A549 (cell line): ENCODE data around the gene PROX1. TPM values are rescaled to one million over a fixed set of nuclear protein-coding genes. Genes with fewer than 3 reads are reported as not detected.
A peak's percentile ranks its signal among the peaks of the same experiment; 100 is the strongest.

Experiments used
- ATAC-seq, 2 experiments: fragments of 200-7000 bp in 1 of 2; fragments of >200 bp in 1 of 2; cut with Nextera tagmentation in 1 of 2; cut with Tn5 transposase in 1 of 2; 3 replicates each; pipeline versions ENCODE4 v1.8.0 to v1.9.1; 2018 to 2020; ENCODE audit warnings: mild to moderate bottlenecking in 1 of 2, moderate library complexity in 1 of 2
- CTCF ChIA-PET: fragments of 300-600 bp; sonication (Branson Sonifier 250); formaldehyde crosslinking; extraction: SDS; loops from one replicate; lab custom pipeline; 2021; ENCODE audit warnings: antibody characterized with exemption, inconsistent platforms; lab: Yijun Ruan, JAX
- POLR2A ChIA-PET: fragments of 350-600 bp; formaldehyde crosslinking; extraction: SDS; loops from one replicate; lab custom pipeline; 2021; ENCODE audit warnings: antibody characterized with exemption, inconsistent platforms; lab: Yijun Ruan, JAX
- DNase-seq, 2 experiments: peaks; one replicate each; pipeline versions ENCODE4 v3.0.0 to v3.0.0-alpha.2; 2011 to 2016; ENCODE audit warnings: low read depth in 1 of 2, low spot score in 1 of 2
- FAIRE-seq: peaks from 2 replicates; lab custom pipeline; 2011; peaks lifted over from hg19 to GRCh38; lab: Jason Lieb, UNC
- H3K27ac ChIP-seq, 2 experiments: fragments of >200 bp; sonication (Bioruptor Twin); formaldehyde crosslinking; 3 replicates each; pipeline ENCODE4 v1.5.1; 2016 to 2017
- H3K4me1 ChIP-seq: fragments of >200 bp; sonication (Bioruptor Twin); formaldehyde crosslinking; 3 replicates; pipeline ENCODE4 v1.6.1; 2016
- H3K4me2 ChIP-seq: fragments of >200 bp; sonication (Bioruptor Twin); formaldehyde crosslinking; 3 replicates; pipeline ENCODE4 v1.6.1; 2016
- H3K4me3 ChIP-seq: fragments of >200 bp; sonication (Bioruptor Twin); formaldehyde crosslinking; 3 replicates; pipeline ENCODE4 v1.5.1; 2016
- H3K9me3 ChIP-seq: fragments of >200 bp; sonication (Bioruptor Twin); formaldehyde crosslinking; 3 replicates; pipeline ENCODE4 v1.6.1; 2016
- ATOH8 ChIP-seq: fragments of 250-450 bp; sonication (Bioruptor Pico); IDR thresholded peaks from 2 replicates; pipeline ENCODE4 v1.5.0; 2020; ENCODE audit warnings: low read depth, mild to moderate bottlenecking, moderate library complexity
- BCL3 ChIP-seq: fragments of >200 bp; sonication (Bioruptor Twin); formaldehyde crosslinking; IDR thresholded peaks from 3 replicates; pipeline ENCODE4 v1.6.1; 2016
- BHLHE40 ChIP-seq: IDR thresholded peaks from 2 replicates; pipeline ENCODE4 v1.6.1; 2012; ENCODE audit warnings: low read depth, low read length, inconsistent platforms
- CTCF ChIP-seq: fragments of >200 bp; sonication (Bioruptor Twin); formaldehyde crosslinking; IDR thresholded peaks from 3 replicates; pipeline ENCODE4 v1.5.1; 2016
- E2F6 ChIP-seq: IDR thresholded peaks from 2 replicates; pipeline ENCODE4 v1.6.1; 2012; ENCODE audit warnings: low read depth, borderline replicate concordance
- ELK1 ChIP-seq: fragments of 150-350 bp; IDR thresholded peaks from 2 replicates; pipeline ENCODE4 v1.6.1; 2014; ENCODE audit warnings: low read depth, mild to moderate bottlenecking, low read length
- EP300 ChIP-seq, 2 experiments: fragments of >200 bp; sonication (Bioruptor Twin); formaldehyde crosslinking; IDR thresholded peaks; 2 replicates in 1 of 2; 3 replicates in 1 of 2; pipeline ENCODE4 v1.6.1; 2016 to 2017
- FOSL2 ChIP-seq, 2 experiments: fragments of 450-650 bp in 1 of 2; fragments of >200 bp in 1 of 2; sonication (Bioruptor Twin) in 1 of 2; formaldehyde crosslinking; IDR thresholded peaks; 2 replicates each; pipeline versions ENCODE4 v1.5.0 to v1.6.1; 2016 to 2020; ENCODE audit warnings: mild to moderate bottlenecking in 1 of 2, moderate library complexity in 1 of 2
- GATA3 ChIP-seq: IDR thresholded peaks from 2 replicates; pipeline ENCODE4 v1.6.1; 2012; ENCODE audit warnings: borderline replicate concordance
- HDAC2 ChIP-seq: fragments of 200-600 bp; sonication (generic); IDR thresholded peaks from 2 replicates; pipeline ENCODE4 v1.6.1; 2016
- HEYL ChIP-seq: fragments of 250-450 bp; sonication (Bioruptor Pico); IDR thresholded peaks from 2 replicates; pipeline ENCODE4 v1.8.0; 2021; ENCODE audit warnings: mild to moderate bottlenecking, moderate library complexity
- HMGXB4 ChIP-seq: fragments of 250-450 bp; sonication (Bioruptor Pico); IDR thresholded peaks from 2 replicates; pipeline ENCODE4 v1.5.0; 2021; ENCODE audit warnings: mild to moderate bottlenecking, moderate library complexity, borderline replicate concordance
- JUN ChIP-seq, 2 experiments: fragments of >200 bp; sonication (Bioruptor Twin); formaldehyde crosslinking; IDR thresholded peaks; 2 replicates in 1 of 2; 3 replicates in 1 of 2; pipeline ENCODE4 v1.6.1; 2016 to 2017
- MAFK ChIP-seq: fragments of 450-650 bp; IDR thresholded peaks from 2 replicates; pipeline ENCODE4 v1.6.1; 2014; ENCODE audit not compliant: partially characterized antibody
- MAX ChIP-seq: IDR thresholded peaks from 2 replicates; pipeline ENCODE4 v1.6.1; 2012
- NFE2L2 ChIP-seq: fragments of 150-350 bp; conservative IDR thresholded peaks from 2 replicates; pipeline ENCODE4 v1.6.1; 2014; ENCODE audit warnings: low read length
- NR3C1 ChIP-seq: fragments of >200 bp; sonication (Bioruptor Twin); formaldehyde crosslinking; IDR thresholded peaks from 3 replicates; pipeline ENCODE4 v1.6.1; 2017
- PHF8 ChIP-seq: fragments of 200-600 bp; sonication (generic); IDR thresholded peaks from 2 replicates; pipeline ENCODE4 v1.6.1; 2016; ENCODE audit warnings: low read depth, mild to moderate bottlenecking, antibody characterized with exemption, moderate library complexity, borderline replicate concordance
- POLR2A ChIP-seq: IDR thresholded peaks from 2 replicates; pipeline ENCODE4 v1.6.1; 2012; ENCODE audit warnings: mild to moderate bottlenecking, low read length
- RAD21 ChIP-seq, 2 experiments: fragments of >200 bp in 1 of 2; sonication (Bioruptor Twin) in 1 of 2; formaldehyde crosslinking in 1 of 2; IDR thresholded peaks in 1 of 2; conservative IDR thresholded peaks in 1 of 2; 2 replicates in 1 of 2; 3 replicates in 1 of 2; pipeline ENCODE4 v1.6.1; 2012 to 2018; ENCODE audit warnings: inconsistent platforms in 1 of 2
- RNF2 ChIP-seq: fragments of 200-600 bp; sonication (generic); IDR thresholded peaks from 2 replicates; pipeline ENCODE4 v1.6.1; 2016; ENCODE audit warnings: low read depth, mild to moderate bottlenecking, antibody characterized with exemption, moderate library complexity, borderline replicate concordance
- SMC3 ChIP-seq: fragments of >200 bp; sonication (Bioruptor Twin); formaldehyde crosslinking; IDR thresholded peaks from 3 replicates; pipeline ENCODE4 v1.6.1; 2018; ENCODE audit warnings: inconsistent platforms
- TFCP2L1 ChIP-seq: fragments of 250-450 bp; sonication (Bioruptor Pico); IDR thresholded peaks from 2 replicates; pipeline ENCODE4 v1.5.0; 2021; ENCODE audit warnings: mild to moderate bottlenecking
- ZC3H11A ChIP-seq: fragments of 450-650 bp; IDR thresholded peaks from 2 replicates; pipeline ENCODE4 v1.6.1; 2014; ENCODE audit warnings: antibody characterized with exemption, mild to moderate bottlenecking
- ZSCAN20 ChIP-seq: fragments of 250-450 bp; sonication (Bioruptor Pico); IDR thresholded peaks from 2 replicates; pipeline ENCODE4 v1.8.0; 2022; ENCODE audit warnings: mild to moderate bottlenecking, moderate library complexity
- WGBS: methylation state at CpG from one replicate; pipeline ENCODE4 v1.1.6; 2017; ENCODE audit errors: missing lambda C conversion rate; 5-methylcytosine and 5-hydroxymethylcytosine counted together
- polyA plus RNA-seq, 4 experiments: library from polyadenylated mRNA; depleted of rRNA in 3 of 4; stranded (reverse); fragments of >200 nt; fragmentation: RNase III in 1 of 4; extraction: RNeasy Plus Mini Kit Qiagen cat#74134 plus additional on column Dnase treatment in 1 of 4; gene quantifications; 2 replicates in 3 of 4; 3 replicates in 1 of 4; pipeline ENCODE4 v1.2.3, GENCODE V29; 2011 to 2017

The PROX1 gene
- polyA plus RNA-seq, 2 of the 4 experiments (the other 2 are of a cell fraction): 0.01 to 0.06 TPM

GRCh38 chr1:213977486-213977842, 10.3 kb upstream of the PROX1 start:
- Histone ChIP-seq H3K4me2 (no peak overlapping the region), H3K4me3 (no peak overlapping the region), H3K27ac (no peak overlapping the region), H3K9me3 (no peaks in the 10 kb centered on the region), H3K4me1 (peaks cover 2% of the 10 kb centered on the region; the same call in 1 of the 3 replicates)
- DNase-seq (no peak), ATAC-seq (0 out of 6 replicates have a peak, but pooled peaks of 1 of the 2 experiments have one; percentile 30), FAIRE-seq (no peak)
- CTCF ChIA-PET: interaction anchor here (0.5 to 1.0 kb wide), 4 partner anchors 9 to 78 kb away, joined by 3 to 4 read pairs (median 3); no protein-coding TSS in a partner anchor
- POLR2A ChIA-PET: no interaction called here
- whole genome bisulfite sequencing: 52% methylated on average over 7 of the region's 7 CpGs
- TF ChIP-seq HEYL (no peak), NFE2L2 (no peak), MAX (no peak), HMGXB4 (CRISPR knock-in tag) (no peak), RNF2 (no peak), BHLHE40 (no peak), PHF8 (no peak), SMC3 (no peak), POLR2A (no peak), HDAC2 (no peak), EP300 (IDR thresholded peaks at IDR 0.05) (no peak), CTCF (no peak), ATOH8 (CRISPR knock-in tag) (no peak), FOSL2 (IDR thresholded peaks at IDR 0.05) (no peak), FOSL2 (CRISPR knock-in tag; IDR thresholded peaks at IDR 0.05) (no peak), ZSCAN20 (no peak), NR3C1 (no peak), ELK1 (no peak), MAFK (no peak), TFCP2L1 (CRISPR knock-in tag) (no peak)

- ChIA-PET POLR2A (no interaction called here), CTCF (interaction anchor here (0.5 to 0.8 kb wide), 3 partner anchors 12 to 77 kb away, joined by 3 read pairs; no protein-coding TSS in a partner anchor)
- H3K4me3 ChIP-seq: no peak overlapping the region
- no peaks in the 10 kb centered on the region for H3K9me3 ChIP-seq
- ATAC-seq (no peak), FAIRE-seq (no peak), DNase-seq (no peak)
- H3K4me2 ChIP-seq: no peak overlapping the region
- H3K4me1 ChIP-seq: peaks cover 4% of the 10 kb centered on the region; the same call in 1 of the 3 replicates
- H3K27ac ChIP-seq: no peak overlapping the region
- WGBS: 46% methylated on average over 3 of the region's 3 CpGs
- TF ChIP-seq MAFK (no peak), GATA3 (no peak), JUN (IDR thresholded peaks at IDR 0.05) (no peak), ATOH8 (CRISPR knock-in tag) (no peak), POLR2A (no peak), RAD21 (conservative IDR thresholded peaks at IDR 0.05 in 1 of 2, IDR thresholded peaks at IDR 0.05 in 1 of 2) (no peak), ZSCAN20 (no peak), PHF8 (no peak), E2F6 (no peak), BCL3 (no peak), ZC3H11A (no peak)
These were observed 9.9 kb upstream of the PROX1 start for GRCh38 chr1:213977909-213978308.
